ENCODE data around the gene ZNF217. TPM values are rescaled to one million over a fixed set of nuclear protein-coding genes. Genes with fewer than 3 reads are reported as not detected.
A peak's percentile ranks its signal among the peaks of the same experiment; 100 is the strongest.
"Not testable (repeated sequence)": the region's sequence is repeated elsewhere in the genome, so short reads cannot be mapped to it uniquely, and the experiment has no call there.

ZNF217 gene
- total and polyA plus RNA-seq, 9 of the 15 experiments (the other 6 are each of a cell fraction or from before 2014, with no cell fraction given), result 3.0 to 41.8 (median 16.8) TPM

DNA sequence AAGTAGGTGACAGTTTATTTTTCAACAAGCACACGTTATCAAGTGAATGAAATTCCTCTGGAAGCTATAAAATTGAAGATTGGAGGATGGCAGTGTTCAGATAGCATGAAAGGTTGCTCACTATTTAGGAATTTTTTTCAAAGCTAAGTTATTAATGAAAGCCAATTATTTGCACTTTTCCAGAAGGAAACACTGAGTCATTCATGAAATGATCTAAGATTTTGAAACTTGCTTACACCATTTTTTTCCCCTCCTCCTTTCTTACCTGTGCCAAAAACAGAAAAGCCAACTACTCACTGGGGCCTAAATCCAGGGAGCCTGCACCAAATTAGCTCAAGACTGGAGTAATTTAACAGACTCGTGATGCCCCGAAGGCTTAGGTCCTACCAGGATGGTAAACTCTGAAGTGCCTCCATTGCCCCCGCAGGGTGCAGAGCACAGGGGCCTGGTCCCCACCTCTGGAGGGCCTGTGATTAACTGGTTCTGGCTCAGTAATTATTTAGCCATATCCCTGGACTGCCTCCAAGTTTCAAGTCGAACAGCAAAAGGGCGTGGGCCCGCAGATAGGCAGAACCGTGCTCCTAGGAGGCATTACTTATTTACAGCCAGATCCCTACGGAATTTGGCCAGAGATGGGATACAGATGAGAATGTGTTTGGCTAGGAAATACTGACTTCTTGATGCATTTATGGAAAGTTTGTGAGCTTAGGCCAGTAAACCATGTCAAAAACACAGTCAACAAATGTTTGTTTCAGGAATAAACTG lies 28.0 kb upstream of the ZNF217 start (continued):
- TF ChIP-seq, protein P1, sequence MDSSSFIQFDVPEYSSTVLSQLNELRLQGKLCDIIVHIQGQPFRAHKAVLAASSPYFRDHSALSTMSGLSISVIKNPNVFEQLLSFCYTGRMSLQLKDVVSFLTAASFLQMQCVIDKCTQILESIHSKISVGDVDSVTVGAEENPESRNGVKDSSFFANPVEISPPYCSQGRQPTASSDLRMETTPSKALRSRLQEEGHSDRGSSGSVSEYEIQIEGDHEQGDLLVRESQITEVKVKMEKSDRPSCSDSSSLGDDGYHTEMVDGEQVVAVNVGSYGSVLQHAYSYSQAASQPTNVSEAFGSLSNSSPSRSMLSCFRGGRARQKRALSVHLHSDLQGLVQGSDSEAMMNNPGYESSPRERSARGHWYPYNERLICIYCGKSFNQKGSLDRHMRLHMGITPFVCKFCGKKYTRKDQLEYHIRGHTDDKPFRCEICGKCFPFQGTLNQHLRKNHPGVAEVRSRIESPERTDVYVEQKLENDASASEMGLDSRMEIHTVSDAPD (CRISPR knock-in tag; IDR thresholded peaks at IDR 0.05), result no peak

DNA sequence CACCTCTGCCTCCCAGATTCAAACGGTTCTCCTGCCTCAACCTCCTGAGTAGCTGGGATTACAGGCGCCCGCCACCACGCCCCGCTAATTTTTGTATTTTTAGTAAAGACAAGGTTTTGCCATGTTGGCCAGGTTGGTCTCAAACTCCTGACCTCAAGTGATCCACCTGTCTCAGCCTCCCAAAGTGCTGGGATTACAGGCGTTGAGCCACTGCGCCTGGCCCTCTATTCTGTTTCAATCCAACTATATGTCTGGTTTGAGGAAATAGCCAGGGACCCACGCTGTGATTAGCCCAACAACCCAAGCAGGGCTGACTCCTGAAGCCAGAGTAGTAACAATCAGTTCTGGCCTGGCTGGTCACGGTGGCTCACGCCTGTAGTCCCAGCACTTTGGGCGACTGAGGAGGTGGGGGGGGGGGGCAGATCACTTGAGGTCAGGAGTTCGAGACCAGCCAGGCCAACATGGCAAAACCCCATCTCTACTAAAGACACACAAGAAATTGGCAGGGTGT lies 24.9 kb upstream of the ZNF217 start:
- H3K9me3 ChIP-seq (replicated peaks; ENCODE audit: control insufficient read depth, insufficient read depth, low read depth, low read length); H2AFZ ChIP-seq (ENCODE audit: low read depth, low read length); H4K20me1 ChIP-seq (replicated peaks; ENCODE audit: control insufficient read depth, insufficient read depth, low read length); H3K36me3 ChIP-seq (ENCODE audit: control insufficient read depth, insufficient read depth, low read length); ATAC-seq; DNase-seq (ENCODE audit: extremely low read depth in 1 of 4, low spot score in 3 of 4); FAIRE-seq; H3K27me3 ChIP-seq (ENCODE audit: control insufficient read depth in 2 of 2, insufficient read depth in 2 of 2, low read length in 2 of 2); CTCF ChIA-PET (ENCODE audit: low intra/inter-chr PET ratio); in situ Hi-C loops (cut with MboI); H3K9ac ChIP-seq (ENCODE audit: insufficient read depth in 1 of 2, low read depth in 2 of 2, low read length in 2 of 2); H3K27ac ChIP-seq (ENCODE audit: extremely low read depth, low read depth, low read length); intact Hi-C loops (cut with micrococcal nuclease); H3K9me1 ChIP-seq (ENCODE audit: control insufficient read depth, insufficient read depth, low read length); H3K79me2 ChIP-seq (ENCODE audit: control insufficient read depth, insufficient read depth, low read length); BruUV-seq (replicated peaks); H3K4me2 ChIP-seq (ENCODE audit: insufficient read depth, low read length); POLR2A ChIA-PET; H3K4me3 ChIP-seq: not testable (repeated sequence)
- TF ChIP-seq, protein P2, sequence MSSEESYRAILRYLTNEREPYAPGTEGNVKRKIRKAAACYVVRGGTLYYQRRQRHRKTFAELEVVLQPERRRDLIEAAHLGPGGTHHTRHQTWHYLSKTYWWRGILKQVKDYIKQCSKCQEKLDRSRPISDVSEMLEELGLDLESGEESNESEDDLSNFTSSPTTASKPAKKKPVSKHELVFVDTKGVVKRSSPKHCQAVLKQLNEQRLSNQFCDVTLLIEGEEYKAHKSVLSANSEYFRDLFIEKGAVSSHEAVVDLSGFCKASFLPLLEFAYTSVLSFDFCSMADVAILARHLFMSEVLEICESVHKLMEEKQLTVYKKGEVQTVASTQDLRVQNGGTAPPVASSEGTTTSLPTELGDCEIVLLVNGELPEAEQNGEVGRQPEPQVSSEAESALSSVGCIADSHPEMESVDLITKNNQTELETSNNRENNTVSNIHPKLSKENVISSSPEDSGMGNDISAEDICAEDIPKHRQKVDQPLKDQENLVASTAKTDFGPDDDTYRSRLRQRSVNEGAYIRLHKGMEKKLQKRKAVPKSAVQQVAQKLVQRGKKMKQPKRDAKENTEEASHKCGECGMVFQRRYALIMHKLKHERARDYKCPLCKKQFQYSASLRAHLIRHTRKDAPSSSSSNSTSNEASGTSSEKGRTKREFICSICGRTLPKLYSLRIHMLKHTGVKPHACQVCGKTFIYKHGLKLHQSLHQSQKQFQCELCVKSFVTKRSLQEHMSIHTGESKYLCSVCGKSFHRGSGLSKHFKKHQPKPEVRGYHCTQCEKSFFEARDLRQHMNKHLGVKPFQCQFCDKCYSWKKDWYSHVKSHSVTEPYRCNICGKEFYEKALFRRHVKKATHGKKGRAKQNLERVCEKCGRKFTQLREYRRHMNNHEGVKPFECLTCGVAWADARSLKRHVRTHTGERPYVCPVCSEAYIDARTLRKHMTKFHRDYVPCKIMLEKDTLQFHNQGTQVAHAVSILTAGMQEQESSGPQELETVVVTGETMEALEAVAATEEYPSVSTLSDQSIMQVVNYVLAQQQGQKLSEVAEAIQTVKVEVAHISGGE (CRISPR knock-in tag; IDR thresholded peaks at IDR 0.05), result peak in 1 of 3 experiments; percentile 92; a peak in 2 of 6 replicates
- TF ChIP-seq, protein P3, sequence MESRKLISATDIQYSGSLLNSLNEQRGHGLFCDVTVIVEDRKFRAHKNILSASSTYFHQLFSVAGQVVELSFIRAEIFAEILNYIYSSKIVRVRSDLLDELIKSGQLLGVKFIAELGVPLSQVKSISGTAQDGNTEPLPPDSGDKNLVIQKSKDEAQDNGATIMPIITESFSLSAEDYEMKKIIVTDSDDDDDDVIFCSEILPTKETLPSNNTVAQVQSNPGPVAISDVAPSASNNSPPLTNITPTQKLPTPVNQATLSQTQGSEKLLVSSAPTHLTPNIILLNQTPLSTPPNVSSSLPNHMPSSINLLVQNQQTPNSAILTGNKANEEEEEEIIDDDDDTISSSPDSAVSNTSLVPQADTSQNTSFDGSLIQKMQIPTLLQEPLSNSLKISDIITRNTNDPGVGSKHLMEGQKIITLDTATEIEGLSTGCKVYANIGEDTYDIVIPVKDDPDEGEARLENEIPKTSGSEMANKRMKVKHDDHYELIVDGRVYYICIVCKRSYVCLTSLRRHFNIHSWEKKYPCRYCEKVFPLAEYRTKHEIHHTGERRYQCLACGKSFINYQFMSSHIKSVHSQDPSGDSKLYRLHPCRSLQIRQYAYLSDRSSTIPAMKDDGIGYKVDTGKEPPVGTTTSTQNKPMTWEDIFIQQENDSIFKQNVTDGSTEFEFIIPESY (CRISPR knock-in tag; IDR thresholded peaks at IDR 0.05), result peak; percentile 74
- TF ChIP-seq, protein P4, sequence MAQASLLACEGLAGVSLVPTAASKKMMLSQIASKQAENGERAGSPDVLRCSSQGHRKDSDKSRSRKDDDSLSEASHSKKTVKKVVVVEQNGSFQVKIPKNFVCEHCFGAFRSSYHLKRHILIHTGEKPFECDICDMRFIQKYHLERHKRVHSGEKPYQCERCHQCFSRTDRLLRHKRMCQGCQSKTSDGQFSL (CRISPR knock-in tag; IDR thresholded peaks at IDR 0.05), result peak; percentile 20; the same call in 1 of the 2 replicates
- TF ChIP-seq, protein P4 (tag; IDR thresholded peaks at IDR 0.05), result not testable (repeated sequence)
- 77% methylated on average over 8 of the region's 12 CpGs for WGBS (ENCODE audit: insufficient coverage, low coverage, missing lambda C conversion rate)
- H3K4me1 ChIP-seq (replicated peaks in 1 of 2; ENCODE audit: control insufficient read depth in 2 of 2, insufficient read depth in 2 of 2, low read length in 2 of 2), result peaks cover 14 to 34% of the 10 kb centered on the region in 2 experiments
